ENCODE results near the gene MAP2K5. TPM values are rescaled to one million over a fixed set of nuclear protein-coding genes. Genes with fewer than 3 reads are reported as not detected.
A peak's percentile ranks its signal among the peaks of the same experiment; 100 is the strongest.

MAP2K5 gene
- total RNA-seq, 1 donor from 2014 or later, result 19.6 TPM

GRCh38 chr15:67678089-67678488, 135.6 kb downstream of the MAP2K5 start:
- peaks cover 23% of the 10 kb centered on the region for H3K27me3 Mint-ChIP-seq (ENCODE audit: low read depth)
- no peak overlapping the region for H3K4me3 Mint-ChIP-seq
- no peak for DNase-seq (ENCODE audit: low read depth, low spot score)
- H3K36me3 Mint-ChIP-seq (ENCODE audit: low read depth), result peaks cover 17% of the 10 kb centered on the region
- peaks cover 3% of the 10 kb centered on the region for H3K9me3 Mint-ChIP-seq
- H3K27ac Mint-ChIP-seq (ENCODE audit: unreplicated experiment), result no peak overlapping the region
- peaks cover 19% of the 10 kb centered on the region for H3K4me1 Mint-ChIP-seq
- no peak for TF ChIP-seq CTCF (conservative IDR thresholded peaks at IDR 0.05)

GRCh38 chr15:67678993-67679392, 136.5 kb downstream of the MAP2K5 start:
- no peak for TF ChIP-seq CTCF (conservative IDR thresholded peaks at IDR 0.05)

GRCh38 chr15:67680641-67681040, 138.1 kb downstream of the MAP2K5 start:
- Mint-ChIP-seq H3K27ac (ENCODE audit: unreplicated experiment) (no peak overlapping the region), H3K4me3 (no peak overlapping the region), H3K36me3 (ENCODE audit: low read depth) (peaks cover 36% of the 10 kb centered on the region), H3K4me1 (peaks cover 19% of the 10 kb centered on the region), H3K9me3 (peaks cover 13% of the 10 kb centered on the region), H3K27me3 (ENCODE audit: low read depth) (peaks cover 22% of the 10 kb centered on the region)
- no peak for TF ChIP-seq CTCF (conservative IDR thresholded peaks at IDR 0.05)
- no peak for DNase-seq (ENCODE audit: low read depth, low spot score)

More at GRCh38 chr15:67678993-67679392, 136.5 kb downstream of the MAP2K5 start:
- Mint-ChIP-seq H3K36me3 (ENCODE audit: low read depth) (peaks cover 25% of the 10 kb centered on the region), H3K27ac (ENCODE audit: unreplicated experiment) (peak overlapping the region; percentile 84), H3K4me3 (no peak overlapping the region), H3K4me1 (peaks cover 19% of the 10 kb centered on the region), H3K9me3 (peaks cover 6% of the 10 kb centered on the region), H3K27me3 (ENCODE audit: low read depth) (peaks cover 23% of the 10 kb centered on the region)
- peak; percentile 19 for DNase-seq (ENCODE audit: low read depth, low spot score)

GRCh38 chr15:67685008-67685599, 142.6 kb downstream of the MAP2K5 start:
- peaks cover 3% of the 10 kb centered on the region for H3K4me1 Mint-ChIP-seq
- peaks cover 44% of the 10 kb centered on the region for H3K36me3 Mint-ChIP-seq (ENCODE audit: low read depth)
- H3K27ac Mint-ChIP-seq (ENCODE audit: unreplicated experiment), result no peak overlapping the region
- TF ChIP-seq CTCF (conservative IDR thresholded peaks at IDR 0.05), result no peak
- H3K9me3 Mint-ChIP-seq, result peaks cover 16% of the 10 kb centered on the region
- H3K4me3 Mint-ChIP-seq, result no peak overlapping the region
- DNase-seq (ENCODE audit: low read depth, low spot score), result no peak
- peaks cover 17% of the 10 kb centered on the region for H3K27me3 Mint-ChIP-seq (ENCODE audit: low read depth)

GRCh38 chr15:67685716-67686115, 143.2 kb downstream of the MAP2K5 start:
- Mint-ChIP-seq H3K27me3 (ENCODE audit: low read depth) (peaks cover 17% of the 10 kb centered on the region), H3K4me3 (no peak overlapping the region), H3K36me3 (ENCODE audit: low read depth) (peaks cover 43% of the 10 kb centered on the region), H3K27ac (ENCODE audit: unreplicated experiment) (no peak overlapping the region), H3K4me1 (peaks cover under 1% of the 10 kb centered on the region), H3K9me3 (peaks cover 16% of the 10 kb centered on the region)
- no peak for TF ChIP-seq CTCF (conservative IDR thresholded peaks at IDR 0.05)
- DNase-seq (ENCODE audit: low read depth, low spot score), result no peak

Data from neural crest cell (in vitro differentiated cells).